ENCODE measurements around the gene NCAPG2.

The NCAPG2 gene

GRCh38 chr7:158704524-158705233, at the start of gene NCAPG2:
TSS of gene NCAPG2 (minus strand) at chr7:158704804. CDS start at chr7:158701899, 2,905 bp downstream.
- H3K4me3 ChIP-seq (ENCODE audit: low read length): peak within 1 kb of the TSS; percentile 91
- TF ChIP-seq CTCF (conservative IDR thresholded peaks at IDR 0.05; ENCODE audit: low read depth, low read length): no peak
- DNase-seq (ENCODE audit: low read depth): peak; percentile 88

GRCh38 chr7:158753900-158754299, 49.3 kb upstream of the NCAPG2 start:
- no peak for DNase-seq (ENCODE audit: low read depth)
- TF ChIP-seq CTCF (conservative IDR thresholded peaks at IDR 0.05; ENCODE audit: low read depth, low read length): no peak

GRCh38 chr7:158751751-158752150, 47.1 kb upstream of the NCAPG2 start:
- no peak overlapping the region for H3K4me3 ChIP-seq (ENCODE audit: low read length)
- DNase-seq (ENCODE audit: low read depth): no peak
- no peak for TF ChIP-seq CTCF (conservative IDR thresholded peaks at IDR 0.05; ENCODE audit: low read depth, low read length)

More at GRCh38 chr7:158753900-158754299, 49.3 kb upstream of the NCAPG2 start:
- H3K4me3 ChIP-seq (ENCODE audit: low read length): no peak overlapping the region

GRCh38 chr7:158751199-158751598, 46.6 kb upstream of the NCAPG2 start:
- no peak for TF ChIP-seq CTCF (conservative IDR thresholded peaks at IDR 0.05; ENCODE audit: low read depth, low read length)
- no peak overlapping the region for H3K4me3 ChIP-seq (ENCODE audit: low read length)
- no peak for DNase-seq (ENCODE audit: low read depth)

GRCh38 chr7:158750702-158751101, 46.1 kb upstream of the NCAPG2 start:
- TF ChIP-seq CTCF (conservative IDR thresholded peaks at IDR 0.05; ENCODE audit: low read depth, low read length): no peak
- no peak for DNase-seq (ENCODE audit: low read depth)
- H3K4me3 ChIP-seq (ENCODE audit: low read length): no peak overlapping the region

GRCh38 chr7:158749396-158749795, 44.8 kb upstream of the NCAPG2 start:
- no peak overlapping the region for H3K4me3 ChIP-seq (ENCODE audit: low read length)
- DNase-seq (ENCODE audit: low read depth): no peak
- TF ChIP-seq CTCF (conservative IDR thresholded peaks at IDR 0.05; ENCODE audit: low read depth, low read length): no peak

- H3K4me3 ChIP-seq (ENCODE audit: low read length): no peak overlapping the region
- no peak for TF ChIP-seq CTCF (conservative IDR thresholded peaks at IDR 0.05; ENCODE audit: low read depth, low read length)
Measured at GRCh38 chr7:158748335-158748734, 43.7 kb upstream of the NCAPG2 start.

More at GRCh38 chr7:158748335-158748734, 43.7 kb upstream of the NCAPG2 start:
- no peak for DNase-seq (ENCODE audit: low read depth)

Measured in retinal pigment epithelial cell (primary cell).